OCI-LY3 (cell line): Measurements from ENCODE around the gene PRPF6.

Experiments
- H2AFZ ChIP-seq: fragments of 200-600, 300-600 bp; shearing (Covaris generic); 2 replicates; pipeline ENCODE4 v1.6.0; 2014; ENCODE audit warnings: antibody characterized with exemption, low read depth, low read length
- H3K27ac ChIP-seq: fragments of 200-600, 300-600 bp; sonication (generic); 2 replicates; pipeline ENCODE4 v1.5.1; 2014; ENCODE audit warnings: mild to moderate bottlenecking, low read length, moderate library complexity, mixed read lengths
- H3K27me3 ChIP-seq: fragments of 200-600, 300-600 bp; sonication (generic); 2 replicates; pipeline ENCODE4 v1.6.1; 2014; ENCODE audit warnings: low read depth, low read length, mixed read lengths
- H3K36me3 ChIP-seq: fragments of 200-600, 300-600 bp; sonication (generic); replicated peaks from 2 replicates; pipeline ENCODE3; 2014; ENCODE audit warnings: low read depth, low read length, mixed read lengths
- H3K4me1 ChIP-seq: fragments of 300-600, 200-600 bp; sonication (generic); 2 replicates; pipeline ENCODE4 v1.6.1; 2014; ENCODE audit warnings: low read length, mixed read lengths
- H3K4me2 ChIP-seq: fragments of 200-600, 300-600 bp; sonication (generic); 2 replicates; pipeline ENCODE4 v1.6.1; 2014; ENCODE audit warnings: low read length, mixed read lengths
- H3K4me3 ChIP-seq: fragments of 300-600, 200-600 bp; sonication (generic); 2 replicates; pipeline ENCODE4 v1.5.1; 2014; ENCODE audit warnings: antibody characterized with exemption, mild to moderate bottlenecking, low read length, moderate library complexity
- H3K79me2 ChIP-seq: fragments of 300-600, 200-600 bp; shearing (Covaris generic); 2 replicates; pipeline ENCODE4 v1.6.1; 2014; ENCODE audit warnings: mild to moderate bottlenecking, low read length, mixed read lengths
- H3K9ac ChIP-seq: fragments of 300-600, 200-600 bp; shearing (Covaris generic); 2 replicates; pipeline ENCODE4 v1.6.0; 2014; ENCODE audit warnings: mild to moderate bottlenecking, low read length, moderate library complexity
- H3K9me3 ChIP-seq: fragments of 200-600, 300-600 bp; shearing (Covaris generic); 2 replicates; pipeline ENCODE4 v1.6.1; 2014; ENCODE audit warnings: low read length, mixed read lengths; ENCODE audit not compliant: insufficient read depth
- H4K20me1 ChIP-seq: fragments of 200-600, 300-600 bp; sonication (generic); 2 replicates; pipeline ENCODE4 v1.6.1; 2016; ENCODE audit warnings: low read length, mixed read lengths; ENCODE audit not compliant: insufficient read depth
- CTCF ChIP-seq: fragments of 200-600, 300-600 bp; sonication (generic); IDR thresholded peaks from 2 replicates; pipeline ENCODE4 v1.5.1; 2014; ENCODE audit warnings: antibody characterized with exemption, low read length, low read depth
- EZH2phosphoT487 ChIP-seq: fragments of 200-600 bp; shearing (Covaris generic); IDR thresholded peaks from 2 replicates; pipeline ENCODE4 v1.6.1; 2018; ENCODE audit warnings: antibody characterized with exemption, mixed run types, low read depth

The PRPF6 gene

GRCh38 chr20:64039293-64040160 is 58.6 kb downstream of the PRPF6 start:
- no peak for TF ChIP-seq CTCF
- TF ChIP-seq EZH2phosphoT487, result no peak
- H3K4me1 ChIP-seq, result peaks cover 53% of the 10 kb centered on the region
- H3K27ac ChIP-seq, result peak overlapping the region; percentile 19; the same call in 1 of the 2 replicates
- H3K9me3 ChIP-seq, result no peaks in the 10 kb centered on the region
- H3K9ac ChIP-seq, result peak overlapping the region; percentile 74
- H3K27me3 ChIP-seq, result no peaks in the 10 kb centered on the region; the same call in 1 of the 2 replicates
- peak overlapping the region; percentile 93 for H3K4me2 ChIP-seq
- H3K79me2 ChIP-seq, result no peaks in the 10 kb centered on the region
- H3K4me3 ChIP-seq, result peak overlapping the region; percentile 83
- 0 out of 2 replicates have a peak overlapping the region, but pooled peaks have one; percentile 2 for H2AFZ ChIP-seq
- no peaks in the 10 kb centered on the region for H3K36me3 ChIP-seq
- no peaks in the 10 kb centered on the region for H4K20me1 ChIP-seq

- Histone ChIP-seq H4K20me1 (no peaks in the 10 kb centered on the region), H3K4me2 (no peak overlapping the region), H3K27me3 (peaks cover 5% of the 10 kb centered on the region), H2AFZ (no peak overlapping the region), H3K4me1 (peaks cover 51% of the 10 kb centered on the region), H3K36me3 (no peaks in the 10 kb centered on the region), H3K9ac (no peak overlapping the region), H3K27ac (no peak overlapping the region), H3K79me2 (no peaks in the 10 kb centered on the region), H3K4me3 (no peak overlapping the region), H3K9me3 (no peaks in the 10 kb centered on the region)
- no peak for TF ChIP-seq CTCF
- no peak for TF ChIP-seq EZH2phosphoT487
Measured at GRCh38 chr20:64040231-64041039, 59.5 kb downstream of the PRPF6 start.

DNA sequence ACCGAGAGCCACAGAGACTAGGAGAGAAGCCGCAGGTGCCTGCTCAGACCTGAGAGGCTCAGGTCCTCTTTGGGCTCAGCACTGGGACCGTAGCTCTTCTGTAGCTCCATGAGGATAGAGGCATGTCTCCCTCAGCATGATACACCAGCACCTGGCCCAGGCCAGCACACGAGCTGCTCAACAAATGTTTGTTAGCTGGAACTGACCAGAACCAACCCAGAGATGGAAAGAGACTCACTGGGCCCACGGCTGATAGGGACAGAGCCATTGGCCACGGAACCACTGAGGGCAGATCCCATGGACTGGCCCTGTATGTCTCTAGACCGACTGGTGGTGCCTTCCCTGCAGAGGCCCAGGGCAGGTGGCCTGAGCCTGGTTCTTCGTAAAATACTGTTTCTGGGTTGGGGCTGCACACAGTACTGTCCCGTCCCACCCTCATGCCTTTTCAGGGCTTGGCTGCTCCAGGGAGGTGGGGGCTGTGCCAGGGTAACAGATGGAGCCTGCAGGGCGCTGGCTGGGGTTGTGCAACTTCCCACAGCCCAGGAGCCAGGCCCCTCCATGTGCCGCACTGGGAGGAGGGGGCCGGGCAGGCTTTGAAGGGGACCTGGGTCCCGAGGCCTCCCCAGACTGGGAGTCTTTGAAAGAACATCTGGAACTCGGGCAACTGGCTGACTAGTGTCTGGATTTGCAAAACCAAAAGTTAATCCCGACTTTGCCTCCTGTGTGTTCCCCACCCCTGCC is 60.3 kb downstream of the PRPF6 start:
- Histone ChIP-seq H3K4me2 (peak overlapping the region; percentile 89), H3K9me3 (no peaks in the 10 kb centered on the region), H4K20me1 (no peaks in the 10 kb centered on the region), H3K9ac (peak overlapping the region; percentile 87), H3K4me1 (peaks cover 45% of the 10 kb centered on the region), H2AFZ (no peak overlapping the region), H3K36me3 (no peaks in the 10 kb centered on the region), H3K4me3 (peak overlapping the region; percentile 84), H3K79me2 (no peaks in the 10 kb centered on the region), H3K27me3 (peaks cover 7% of the 10 kb centered on the region), H3K27ac (no peak overlapping the region)
- no peak for TF ChIP-seq CTCF
- no peak for TF ChIP-seq EZH2phosphoT487
